ENCODE measurements around the gene LRCH1.

- TF ChIP-seq POLR2A (IDR thresholded peaks at IDR 0.05) (no peak), CTCF (IDR thresholded peaks at IDR 0.05) (no peak)
These were observed 16.6 kb upstream of the LRCH1 start for GRCh38 chr13:46536341-46536740.
